H7 (cell line): ENCODE measurements around the gene PI4K2A. TPM values are rescaled to one million over a fixed set of nuclear protein-coding genes. Genes with fewer than 3 reads are reported as not detected.

Experiments used
- DNase-seq: peaks from one replicate; pipeline ENCODE4 v3.0.0; 2012
- H3K27me3 ChIP-seq: 2 replicates; pipeline ENCODE4 v1.6.0; 2011; ENCODE audit warnings: mild to moderate bottlenecking, low read length; ENCODE audit not compliant: control insufficient read depth, insufficient read depth
- H3K36me3 ChIP-seq: replicated peaks from 2 replicates; pipeline ENCODE4 v1.5.1; 2011; ENCODE audit warnings: low read length; ENCODE audit not compliant: control insufficient read depth, insufficient read depth
- H3K4me3 ChIP-seq: 2 replicates; pipeline ENCODE4 v1.5.1; 2011; ENCODE audit warnings: low read depth, mild to moderate bottlenecking, control low read depth, low read length, moderate library complexity; ENCODE audit not compliant: insufficient read depth
- total RNA-seq: library from RNA; depleted of rRNA; stranded (reverse); fragments of >200 nt; shearing (Covaris generic); gene quantifications from 2 replicates; pipeline ENCODE4 v1.2.3, GENCODE V29; 2014; rRNA removed

Gene PI4K2A
- total RNA-seq: 19.6 and 26.2 TPM in 2 replicates

- Histone ChIP-seq H3K27me3 (no peaks in the 10 kb centered on the region), H3K36me3 (peaks cover 7% of the 10 kb centered on the region), H3K4me3 (peak within 1 kb of the TSS; percentile 70)
- DNase-seq: peak; percentile 98
Measured at GRCh38 chr10:97640174-97640867, at the start of gene PI4K2A. PI4K2A (plus strand) TSS chr10:97640671; CDS start chr10:97640743, 72 bp downstream.

GRCh38 chr10:97590748-97591495 is 49.5 kb upstream of the PI4K2A start:
- no peak overlapping the region for H3K4me3 ChIP-seq
- no peaks in the 10 kb centered on the region for H3K36me3 ChIP-seq
- peak; percentile 31 for DNase-seq
- H3K27me3 ChIP-seq: no peaks in the 10 kb centered on the region

- Histone ChIP-seq H3K27me3 (no peaks in the 10 kb centered on the region), H3K36me3 (no peaks in the 10 kb centered on the region), H3K4me3 (no peak overlapping the region)
- no peak for DNase-seq
Measured at GRCh38 chr10:97593421-97593820, 47.0 kb upstream of the PI4K2A start.

DNA sequence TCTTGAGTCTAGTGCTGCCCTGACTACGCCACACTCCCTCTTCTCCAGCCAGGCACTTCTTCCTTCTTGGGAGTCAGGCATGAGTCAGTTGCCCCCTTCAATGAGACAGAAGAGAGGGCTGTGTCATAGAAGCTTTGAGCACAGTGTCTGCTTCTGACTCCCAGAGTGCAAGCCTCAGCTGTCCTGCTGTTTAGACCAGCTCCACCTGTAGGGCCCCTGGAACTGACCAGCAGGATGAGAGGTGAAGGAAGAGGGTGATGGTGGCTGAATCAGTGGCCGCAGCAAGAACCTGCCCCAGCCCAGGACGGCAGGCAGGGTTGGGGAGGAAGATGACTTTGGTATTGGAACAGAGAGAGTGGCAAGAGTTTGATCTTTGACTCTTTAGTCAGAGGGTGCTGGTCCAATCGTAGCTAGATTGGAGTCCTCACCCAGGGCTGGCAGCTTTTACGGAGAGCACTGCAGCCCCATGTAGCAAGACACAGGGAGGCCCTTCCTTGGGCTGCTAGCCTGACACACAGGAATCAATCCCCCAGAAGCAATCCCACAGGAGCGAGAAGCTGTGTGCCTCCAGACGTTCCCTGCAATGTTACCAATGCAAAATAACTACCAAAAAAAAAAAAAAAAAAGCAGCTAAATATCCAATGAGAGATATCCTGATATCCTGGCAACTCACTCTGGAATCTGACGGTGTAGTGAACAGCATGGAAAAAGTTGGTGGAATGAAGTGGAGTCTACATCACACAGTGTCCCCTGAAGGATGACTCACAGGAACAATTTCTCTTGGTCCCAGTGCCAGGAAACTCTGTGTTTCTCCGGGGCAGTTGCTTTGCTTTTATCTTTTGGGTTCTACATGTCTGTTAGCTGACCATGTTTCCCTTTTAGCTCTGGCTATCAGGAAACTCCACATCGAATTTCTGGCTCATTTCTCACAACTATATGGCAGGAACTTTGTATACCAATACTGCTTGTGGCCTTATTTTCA is 44.1 kb upstream of the PI4K2A start:
- Histone ChIP-seq H3K27me3 (no peaks in the 10 kb centered on the region), H3K4me3 (no peak overlapping the region), H3K36me3 (no peaks in the 10 kb centered on the region)
- peak; percentile 30 for DNase-seq

- Histone ChIP-seq H3K4me3 (no peak overlapping the region), H3K36me3 (no peaks in the 10 kb centered on the region), H3K27me3 (no peaks in the 10 kb centered on the region)
- DNase-seq: no peak
Measured at GRCh38 chr10:97597778-97598177, 42.7 kb upstream of the PI4K2A start.

- H3K27me3 ChIP-seq: no peaks in the 10 kb centered on the region
- no peaks in the 10 kb centered on the region for H3K36me3 ChIP-seq
- no peak overlapping the region for H3K4me3 ChIP-seq
- peak; percentile 30 for DNase-seq
Measured at GRCh38 chr10:97598407-97599271, 41.8 kb upstream of the PI4K2A start.

GRCh38 chr10:97599272-97599619 is 41.2 kb upstream of the PI4K2A start:
- no peak for DNase-seq
- Histone ChIP-seq H3K27me3 (no peaks in the 10 kb centered on the region), H3K4me3 (no peak overlapping the region), H3K36me3 (no peaks in the 10 kb centered on the region)

GRCh38 chr10:97600616-97601015 is 39.9 kb upstream of the PI4K2A start:
- H3K27me3 ChIP-seq: no peaks in the 10 kb centered on the region
- DNase-seq: no peak
- no peak overlapping the region for H3K4me3 ChIP-seq
- H3K36me3 ChIP-seq: no peaks in the 10 kb centered on the region

- Histone ChIP-seq H3K4me3 (no peak overlapping the region), H3K27me3 (no peaks in the 10 kb centered on the region), H3K36me3 (no peaks in the 10 kb centered on the region)
- DNase-seq: peak; percentile 65
Measured at GRCh38 chr10:97601268-97602215, 38.9 kb upstream of the PI4K2A start.

DNA sequence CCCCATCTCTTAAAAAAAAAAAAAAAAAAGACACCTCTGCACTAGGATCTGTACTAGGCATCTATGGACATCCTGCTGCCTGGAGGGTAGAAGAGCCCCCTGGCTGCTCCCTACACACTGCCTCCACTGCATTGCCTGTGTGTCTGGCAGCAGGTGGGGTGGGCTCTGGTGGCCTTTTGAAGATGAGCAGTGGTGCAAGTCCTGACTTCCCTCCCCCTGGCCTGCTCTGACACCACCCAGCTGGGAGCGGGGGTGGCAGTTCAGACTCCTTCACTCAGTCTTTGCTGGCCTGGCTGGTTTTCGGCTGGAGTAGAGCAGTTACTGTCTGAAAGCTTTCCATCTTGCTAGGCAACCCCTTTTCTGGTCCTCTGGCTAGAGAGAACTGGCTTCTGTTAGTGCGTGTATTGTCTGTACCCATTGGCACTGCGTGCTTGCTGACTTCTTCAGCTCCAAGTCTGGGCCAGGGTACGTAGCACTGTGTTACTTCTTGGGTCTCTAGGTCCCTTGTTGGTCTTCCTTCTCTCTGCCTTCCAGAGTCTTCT is 33.3 kb upstream of the PI4K2A start:
- peak; percentile 22 for DNase-seq
- Histone ChIP-seq H3K36me3 (no peaks in the 10 kb centered on the region), H3K27me3 (no peaks in the 10 kb centered on the region), H3K4me3 (no peak overlapping the region)

- DNase-seq: peak; percentile 25
- H3K36me3 ChIP-seq: no peaks in the 10 kb centered on the region
- no peaks in the 10 kb centered on the region for H3K27me3 ChIP-seq
- no peak overlapping the region for H3K4me3 ChIP-seq
Measured at GRCh38 chr10:97608991-97609561, 31.4 kb upstream of the PI4K2A start.

DNA sequence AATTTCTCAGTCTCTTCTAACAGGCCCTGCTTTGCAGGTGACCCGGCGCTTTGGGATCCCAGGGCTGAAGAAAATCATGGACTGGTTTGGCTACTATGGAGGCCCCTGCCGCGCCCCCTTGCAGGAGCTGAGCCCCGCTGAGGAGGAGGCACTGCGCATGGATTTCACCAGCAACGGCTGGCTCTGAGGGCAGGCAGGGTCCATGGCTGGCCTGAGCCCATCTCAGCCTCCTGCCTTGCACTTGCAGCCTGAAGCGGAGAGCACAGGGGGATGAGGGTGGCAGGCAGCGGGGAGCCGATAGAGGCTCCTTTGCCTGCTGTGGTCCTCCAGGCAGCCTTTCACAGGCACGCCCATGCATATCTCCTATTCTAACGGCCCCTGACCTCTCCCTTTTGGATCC is 29.0 kb upstream of the PI4K2A start:
- peak; percentile 58 for DNase-seq
- H3K36me3 ChIP-seq: no peaks in the 10 kb centered on the region; the same call in 1 of the 2 replicates
- H3K4me3 ChIP-seq: no peak overlapping the region
- H3K27me3 ChIP-seq: no peaks in the 10 kb centered on the region
